Liver (tissue), 9 donors: ENCODE measurements around the gene KNCN. TPM values are rescaled to one million over a fixed set of nuclear protein-coding genes. Genes with fewer than 3 reads are reported as not detected.

ENCODE experiments used
- DNase-seq: peaks from one replicate; pipeline ENCODE4 v3.0.0-alpha.2; 2017; ENCODE audit warnings: low spot score
- H3K27ac ChIP-seq, 2 donors: one replicate each; pipeline ENCODE4 v1.7.0; 2013; ENCODE audit warnings: inconsistent platforms in 2 of 2, low read length in 2 of 2, control low read depth in 1 of 2, low read depth in 1 of 2, mild to moderate bottlenecking in 1 of 2
- H3K27me3 ChIP-seq, 4 donors: one replicate each; pipeline versions ENCODE4 v1.6.1 to v1.7.0; 2013; ENCODE audit warnings: low read length in 3 of 4, inconsistent platforms in 1 of 4, mild to moderate bottlenecking in 1 of 4, moderate library complexity in 1 of 4; ENCODE audit not compliant: control insufficient read depth in 4 of 4, insufficient read depth in 4 of 4
- H3K36me3 ChIP-seq, 4 donors: one replicate each; pipeline versions ENCODE4 v1.6.1 to v1.7.0; 2013; ENCODE audit warnings: low read length in 3 of 4, mild to moderate bottlenecking in 3 of 4, low read depth in 1 of 4, moderate library complexity in 1 of 4; ENCODE audit not compliant: control insufficient read depth in 4 of 4, insufficient read depth in 3 of 4
- H3K4me1 ChIP-seq, 4 donors: one replicate each; pipeline versions ENCODE4 v1.6.1 to v1.7.0; 2013; ENCODE audit warnings: low read length in 3 of 4, mild to moderate bottlenecking in 3 of 4, moderate library complexity in 1 of 4; ENCODE audit not compliant: control insufficient read depth in 4 of 4, insufficient read depth in 4 of 4
- H3K4me3 ChIP-seq, 3 donors: one replicate each; pipeline versions ENCODE4 v1.6.1 to v1.7.0; 2013; ENCODE audit warnings: low read length in 3 of 3, control low read depth in 1 of 3, low read depth in 1 of 3, mild to moderate bottlenecking in 1 of 3
- H3K9ac ChIP-seq, 2 donors: one replicate each; pipeline ENCODE4 v1.7.0; 2013; ENCODE audit warnings: low read length in 2 of 2, mild to moderate bottlenecking in 2 of 2, moderate library complexity in 2 of 2, control low read depth in 1 of 2, low read depth in 1 of 2
- H3K9me3 ChIP-seq, 4 donors: one replicate each; pipeline versions ENCODE4 v1.6.1 to v1.7.0; 2013; ENCODE audit warnings: low read length in 3 of 4; ENCODE audit not compliant: control insufficient read depth in 4 of 4
- ATF3 ChIP-seq: IDR thresholded peaks from 2 replicates; pipeline ENCODE4 v1.6.1; 2016; ENCODE audit warnings: antibody characterized with exemption
- CTCF ChIP-seq: fragments of 150-350 bp; IDR thresholded peaks from 2 replicates; pipeline ENCODE4 v1.5.1; 2017; ENCODE audit warnings: improper control_type of control experiment, low read depth, low read length; ENCODE audit not compliant: missing input control
- FOXA1 ChIP-seq: IDR thresholded peaks from 2 replicates; pipeline ENCODE4 v1.6.1; 2016; ENCODE audit warnings: antibody characterized with exemption
- FOXA2 ChIP-seq: IDR thresholded peaks from 2 replicates; pipeline ENCODE4 v1.6.1; 2016; ENCODE audit warnings: antibody characterized with exemption
- GABPA ChIP-seq, 2 donors: IDR thresholded peaks in 1 of 2; conservative IDR thresholded peaks in 1 of 2; 2 replicates each; pipeline ENCODE4 v1.6.1; 2016; ENCODE audit warnings: antibody characterized with exemption in 2 of 2, mild to moderate bottlenecking in 1 of 2, moderate library complexity in 1 of 2
- HNF4A ChIP-seq, 2 donors: conservative IDR thresholded peaks; 2 replicates each; pipeline ENCODE4 v1.6.1; 2016; ENCODE audit warnings: antibody characterized with exemption in 2 of 2, mild to moderate bottlenecking in 2 of 2
- HNF4G ChIP-seq: IDR thresholded peaks from 2 replicates; pipeline ENCODE4 v1.6.1; 2016; ENCODE audit warnings: antibody characterized with exemption
- JUND ChIP-seq, 2 donors: IDR thresholded peaks; 2 replicates each; pipeline ENCODE4 v1.6.1; 2016; ENCODE audit warnings: antibody characterized with exemption in 2 of 2
- MAX ChIP-seq: IDR thresholded peaks from 2 replicates; pipeline ENCODE4 v1.6.1; 2016; ENCODE audit warnings: antibody characterized with exemption
- NR2F2 ChIP-seq: IDR thresholded peaks from 2 replicates; pipeline ENCODE4 v1.6.1; 2016; ENCODE audit warnings: antibody characterized with exemption
- RAD21 ChIP-seq, 2 donors: IDR thresholded peaks; 2 replicates each; pipeline ENCODE4 v1.6.1; 2016; ENCODE audit warnings: antibody characterized with exemption in 2 of 2, mild to moderate bottlenecking in 2 of 2
- REST ChIP-seq: IDR thresholded peaks from 2 replicates; pipeline ENCODE4 v1.6.1; 2016; ENCODE audit warnings: antibody characterized with exemption, mild to moderate bottlenecking
- RXRA ChIP-seq, 2 donors: IDR thresholded peaks; 2 replicates each; pipeline ENCODE4 v1.6.1; 2017 to 2018; ENCODE audit warnings: antibody characterized with exemption in 2 of 2, mild to moderate bottlenecking in 1 of 2
- SP1 ChIP-seq: IDR thresholded peaks from 2 replicates; pipeline ENCODE4 v1.6.1; 2018; ENCODE audit warnings: antibody characterized with exemption, mild to moderate bottlenecking
- TAF1 ChIP-seq: conservative IDR thresholded peaks from 2 replicates; pipeline ENCODE4 v1.6.1; 2016; ENCODE audit warnings: antibody characterized with exemption, mild to moderate bottlenecking
- YY1 ChIP-seq: IDR thresholded peaks from 2 replicates; pipeline ENCODE4 v1.6.1; 2016; ENCODE audit warnings: antibody characterized with exemption, mild to moderate bottlenecking
- ZBTB33 ChIP-seq: IDR thresholded peaks from 2 replicates; pipeline ENCODE4 v1.6.1; 2016; ENCODE audit warnings: antibody characterized with exemption
- WGBS: extraction: QIAGEN DNeasy Blood & Tissue Kit; methylation state at CpG from one replicate; pipeline ENCODE4 v1.1.7; 2013; 5-methylcytosine and 5-hydroxymethylcytosine counted together
- polyA plus RNA-seq, 2 donors: library from polyadenylated mRNA; stranded (reverse) in 1 of 2; unstranded in 1 of 2; fragments of 200-250 nt in 1 of 2; fragments of >200 nt in 1 of 2; fragmentation: Nextera tagmentation in 1 of 2; extraction: Ambion mirVana in 1 of 2; gene quantifications; one replicate each; pipeline versions ENCODE4 v1.2.1 to v1.2.3, GENCODE V29; 2013 to 2015
- total RNA-seq, 2 donors: library from RNA; depleted of rRNA; stranded (reverse); fragments of >200 nt; gene quantifications; one replicate each; pipeline ENCODE4 v1.2.3, GENCODE V29; 2014
- donor health status: healthy.
- donor health status: healthy.
- donor health status: healthy.
- donor health status: healthy.
- donor health status: healthy.

KNCN gene
- total and polyA plus RNA-seq, 4 donors, result not detected

GRCh38 chr1:46568461-46568891 is 17.0 kb upstream of the KNCN start:
- H3K36me3 ChIP-seq, result peaks cover 0 to 42% (median 21%) of the 10 kb centered on the region in 4 donors
- DNase-seq, result no peak
- H3K27me3 ChIP-seq, result no peaks in the 10 kb centered on the region
- H3K9me3 ChIP-seq, result no peaks in the 10 kb centered on the region
- no peak overlapping the region for H3K9ac ChIP-seq
- WGBS, result 96% methylated on average over 6 of the region's 6 CpGs
- no peak for TF ChIP-seq HNF4A (conservative IDR thresholded peaks at IDR 0.05)
- no peak for TF ChIP-seq GABPA (IDR thresholded peaks at IDR 0.05 in 1 of 2, conservative IDR thresholded peaks at IDR 0.05 in 1 of 2)
- TF ChIP-seq NR2F2, result no peak
- no peak for TF ChIP-seq ZBTB33
- TF ChIP-seq HNF4G, result no peak
- no peak for TF ChIP-seq REST
- no peak for TF ChIP-seq SP1
- no peak overlapping the region for H3K27ac ChIP-seq
- H3K4me3 ChIP-seq, result no peak overlapping the region
- no peaks in the 10 kb centered on the region for H3K4me1 ChIP-seq

- Histone ChIP-seq H3K27me3 (no peaks in the 10 kb centered on the region), H3K27ac (no peak overlapping the region), H3K9me3 (no peaks in the 10 kb centered on the region), H3K4me1 (no peaks in the 10 kb centered on the region), H3K9ac (no peak overlapping the region), H3K4me3 (no peak overlapping the region), H3K36me3 (peaks cover 0 to 74% (median 38%) of the 10 kb centered on the region in 4 donors)
- DNase-seq, result no peak
- no peak for TF ChIP-seq GABPA (IDR thresholded peaks at IDR 0.05 in 1 of 2, conservative IDR thresholded peaks at IDR 0.05 in 1 of 2)
- TF ChIP-seq RAD21 (IDR thresholded peaks at IDR 0.05), result no peak
- TF ChIP-seq YY1, result no peak
- TF ChIP-seq FOXA1, result no peak
- TF ChIP-seq REST, result no peak
- no peak for TF ChIP-seq TAF1
- no peak for TF ChIP-seq NR2F2
- no peak for TF ChIP-seq RXRA (IDR thresholded peaks at IDR 0.05)
- TF ChIP-seq ATF3, result no peak
- TF ChIP-seq FOXA2, result no peak
- TF ChIP-seq CTCF, result no peak
- TF ChIP-seq JUND (IDR thresholded peaks at IDR 0.05), result no peak
- no peak for TF ChIP-seq MAX
- TF ChIP-seq ZBTB33, result no peak
- 94% methylated on average over 4 of the region's 4 CpGs for WGBS
Measured at GRCh38 chr1:46563341-46563740, 11.9 kb upstream of the KNCN start.
